ENCODE data around the gene SLC2A2.

DNA sequence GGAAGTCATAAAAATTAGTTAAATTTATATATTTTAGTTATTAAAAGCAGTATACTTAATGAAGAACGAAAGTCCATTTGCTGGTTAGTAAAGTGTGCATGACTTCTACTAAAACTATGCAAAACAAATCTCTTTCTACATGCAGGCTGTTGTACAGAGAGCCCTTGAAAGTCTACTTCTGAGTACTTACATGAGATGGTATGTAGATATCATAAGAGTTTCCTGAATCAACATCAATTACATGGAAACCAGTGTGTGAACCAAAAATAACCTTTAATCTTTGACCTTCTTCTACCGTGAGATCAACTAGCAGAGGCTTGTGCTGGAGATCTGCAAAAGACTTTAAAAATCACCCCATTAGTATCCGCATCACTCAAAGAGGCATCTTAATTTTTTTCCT is 42.1 kb upstream of the SLC2A2 start:
- TF ChIP-seq POLR2A (IDR thresholded peaks at IDR 0.05; ENCODE audit: low read length) = no peak
- no peak for TF ChIP-seq GATA1 (IDR thresholded peaks at IDR 0.05; ENCODE audit: low read depth, low read length)

Data from erythroblast (primary cell).